HG03342 (cell line): Measurements from ENCODE around the gene C3orf62.
"Not testable (repeated sequence)": the region's sequence is repeated elsewhere in the genome, so short reads cannot be mapped to it uniquely, and the experiment has no call there.

Source experiments
- ATAC-seq: cut with Tn5 transposase; IDR thresholded peaks from one replicate; pipeline ENCODE4 v1.9.1; 2021; ENCODE audit warnings: mild to moderate bottlenecking, moderate library complexity; ENCODE audit not compliant: unreplicated experiment

The C3orf62 gene

GRCh38 chr3:49269443-49270155 lies 7.4 kb downstream of the C3orf62 start:
- no peak for ATAC-seq

GRCh38 chr3:49266410-49267095 lies 10.5 kb downstream of the C3orf62 start:
- ATAC-seq, result no peak

GRCh38 chr3:49265661-49266386 lies 11.2 kb downstream of the C3orf62 start:
- ATAC-seq, result no peak

DNA sequence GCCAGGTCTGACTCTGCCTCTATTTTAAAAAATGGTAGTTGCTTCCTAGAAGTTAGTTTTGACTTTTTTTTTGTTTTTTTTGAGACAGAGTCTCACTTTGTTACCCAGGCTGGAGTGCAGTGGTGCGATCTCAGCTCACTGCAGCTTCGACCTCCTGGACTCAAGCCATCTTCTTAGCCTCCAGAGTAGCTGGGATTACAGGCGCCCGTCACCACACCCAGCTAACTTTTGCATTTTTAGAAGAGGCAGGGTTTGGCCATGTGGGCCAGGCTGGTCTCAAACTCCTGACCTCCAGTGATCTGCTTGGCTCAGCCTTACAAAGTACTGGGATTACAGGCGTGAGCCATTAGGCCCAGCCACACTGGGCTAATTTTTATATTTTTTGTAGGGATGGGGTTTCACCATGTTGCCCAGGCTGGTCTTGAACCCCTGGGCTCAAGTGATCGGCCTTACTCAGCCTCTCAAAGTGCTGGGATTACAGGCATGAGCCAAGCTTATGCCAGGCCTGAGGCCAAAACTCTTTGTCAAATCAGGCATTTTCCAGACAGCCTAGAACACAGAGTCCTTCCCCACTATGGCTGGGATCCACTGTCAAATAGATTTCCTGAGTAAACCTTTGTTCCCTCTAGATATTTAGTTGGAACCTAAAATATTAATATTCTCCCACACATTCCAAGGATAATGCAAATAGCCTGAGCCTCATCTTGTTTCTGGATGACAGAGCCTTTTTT lies 13.7 kb downstream of the C3orf62 start:
- no peak for ATAC-seq

DNA sequence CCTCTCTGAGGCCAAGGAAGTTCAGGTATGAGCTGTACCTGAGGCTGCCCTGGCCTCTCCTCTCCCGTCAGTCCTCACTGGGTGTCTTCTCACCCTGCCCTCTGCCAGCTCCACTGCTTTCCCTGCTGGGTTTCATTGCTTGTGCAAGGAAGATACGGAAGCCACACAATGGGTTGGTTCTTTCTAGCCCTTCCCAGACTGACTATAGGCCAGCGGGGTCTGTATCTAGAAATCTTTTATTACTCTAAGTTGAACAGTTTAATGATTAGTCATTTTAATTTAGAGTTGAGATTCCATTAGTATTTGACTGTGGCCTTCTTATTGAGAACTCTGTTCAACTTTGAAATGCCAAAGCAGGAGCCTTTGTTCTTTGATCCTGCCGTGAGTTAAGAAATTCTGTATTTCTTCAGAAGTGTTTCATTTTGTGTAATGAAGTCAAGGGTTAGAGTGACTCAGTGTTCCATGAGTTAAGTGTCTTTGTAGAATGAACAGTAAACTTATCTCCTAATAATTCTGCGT lies 16.2 kb downstream of the C3orf62 start:
- ATAC-seq, result no peak

GRCh38 chr3:49257187-49257586 lies 19.8 kb downstream of the C3orf62 start:
- ATAC-seq, result no peak

DNA sequence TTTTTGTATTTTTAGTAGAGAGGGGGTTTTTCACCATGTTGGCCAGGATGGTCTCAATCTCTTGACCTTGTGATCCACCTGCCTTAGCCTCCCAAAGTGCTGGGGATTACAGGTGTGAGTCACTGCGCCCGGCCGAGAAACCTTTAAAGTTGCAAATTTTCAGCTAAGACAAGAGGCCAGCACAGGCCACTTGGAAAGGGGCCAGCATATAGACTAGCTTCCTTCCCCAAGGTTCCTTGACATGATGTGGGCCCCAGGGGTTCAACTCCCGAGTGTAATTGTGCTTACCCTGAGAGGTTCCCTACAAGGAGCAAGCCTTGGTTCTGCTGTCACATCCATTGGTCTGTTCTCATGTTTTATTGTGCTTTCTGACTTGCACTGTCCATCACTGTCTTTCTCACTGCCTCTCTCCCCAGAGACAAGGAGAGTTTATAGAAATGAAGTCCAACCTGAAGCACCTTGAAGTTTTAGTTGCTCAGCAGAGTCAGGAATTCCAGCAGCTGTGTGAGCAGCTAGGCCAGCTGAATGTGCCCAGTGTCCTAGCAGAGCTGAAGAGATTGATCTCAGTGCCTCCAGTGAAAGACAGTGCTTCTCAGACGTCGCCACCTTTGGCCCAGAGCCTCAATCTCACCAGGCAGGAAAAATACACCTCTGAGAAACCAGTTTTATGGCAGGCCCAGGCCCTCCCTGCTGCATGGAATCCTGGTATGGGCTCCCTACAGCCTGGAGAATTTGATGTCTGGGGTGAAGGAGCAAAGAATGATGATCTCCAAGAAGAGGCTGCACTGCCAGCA lies 21.1 kb downstream of the C3orf62 start:
- ATAC-seq, result no peak

GRCh38 chr3:49255112-49255511 lies 21.9 kb downstream of the C3orf62 start:
- no peak for ATAC-seq

GRCh38 chr3:49253512-49253911 lies 23.5 kb downstream of the C3orf62 start:
- no peak for ATAC-seq

- no peak for ATAC-seq
These were observed 28.2 kb downstream of the C3orf62 start for GRCh38 chr3:49248840-49249227.

- no peak for ATAC-seq
These were observed 32.3 kb downstream of the C3orf62 start for GRCh38 chr3:49244581-49245205.

DNA sequence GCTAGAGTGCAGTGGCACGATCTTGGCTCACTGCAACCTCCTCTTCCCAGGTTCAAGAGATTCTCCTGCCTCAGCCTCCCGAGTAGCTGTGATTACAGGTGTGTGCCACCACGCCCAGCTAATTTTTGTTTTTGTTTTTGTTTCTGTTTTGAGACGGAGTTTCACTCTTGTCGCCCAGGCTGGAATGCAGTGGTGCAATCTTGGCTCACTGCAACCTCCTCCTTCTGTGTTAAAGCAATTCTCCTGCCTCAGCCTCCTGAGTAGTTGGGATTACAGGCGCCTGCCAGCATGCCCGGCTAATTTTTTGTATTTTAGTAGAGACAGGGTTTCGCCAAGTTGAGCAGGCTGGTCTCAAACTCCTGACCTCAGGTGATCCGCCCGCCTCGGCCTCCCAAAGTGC lies 36.9 kb downstream of the C3orf62 start:
- not testable (repeated sequence) for ATAC-seq

- no peak for ATAC-seq
These were observed 38.5 kb downstream of the C3orf62 start for GRCh38 chr3:49238274-49239127.

- ATAC-seq, result no peak
These were observed 39.7 kb downstream of the C3orf62 start for GRCh38 chr3:49237344-49237743.

DNA sequence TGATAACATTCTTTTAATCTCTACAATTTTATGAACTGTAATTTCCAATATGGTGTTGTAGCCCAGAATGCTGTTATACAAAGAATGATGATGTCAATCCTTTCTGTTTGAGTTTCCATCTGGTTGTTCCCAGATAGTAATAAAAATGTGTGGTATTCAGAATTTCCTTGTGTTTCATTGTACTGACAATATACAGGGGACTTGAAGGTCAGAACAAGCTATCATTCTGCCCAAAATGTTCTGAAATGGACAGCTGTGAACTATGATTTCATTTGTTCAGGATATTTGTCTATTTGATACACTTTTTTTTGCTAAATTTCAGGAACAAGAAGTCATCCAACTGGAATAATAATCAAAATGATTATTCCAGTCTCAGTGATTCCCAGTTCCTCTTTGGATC lies 40.8 kb downstream of the C3orf62 start:
- no peak for ATAC-seq

GRCh38 chr3:49228817-49229216 lies 48.2 kb downstream of the C3orf62 start:
- not testable (repeated sequence) for ATAC-seq

- no peak for ATAC-seq
These were observed 55.0 kb downstream of the C3orf62 start for GRCh38 chr3:49222002-49222401.

- ATAC-seq, result not testable (repeated sequence)
These were observed 56.0 kb downstream of the C3orf62 start for GRCh38 chr3:49220985-49221563.
